Loucy (cell line): ENCODE measurements around the gene LSR.

ENCODE experiments used
- CTCF ChIP-seq: fragments of 200-600 bp; sonication (generic); conservative IDR thresholded peaks from 2 replicates; pipeline ENCODE4 v1.5.1; 2014; ENCODE audit warnings: mild to moderate bottlenecking, antibody characterized with exemption, low read length
- EZH2phosphoT487 ChIP-seq: fragments of 200-600 bp; IDR thresholded peaks from 2 replicates; pipeline ENCODE4 v1.6.1; 2018; ENCODE audit warnings: antibody characterized with exemption, mild to moderate bottlenecking, moderate library complexity, borderline replicate concordance

DNA sequence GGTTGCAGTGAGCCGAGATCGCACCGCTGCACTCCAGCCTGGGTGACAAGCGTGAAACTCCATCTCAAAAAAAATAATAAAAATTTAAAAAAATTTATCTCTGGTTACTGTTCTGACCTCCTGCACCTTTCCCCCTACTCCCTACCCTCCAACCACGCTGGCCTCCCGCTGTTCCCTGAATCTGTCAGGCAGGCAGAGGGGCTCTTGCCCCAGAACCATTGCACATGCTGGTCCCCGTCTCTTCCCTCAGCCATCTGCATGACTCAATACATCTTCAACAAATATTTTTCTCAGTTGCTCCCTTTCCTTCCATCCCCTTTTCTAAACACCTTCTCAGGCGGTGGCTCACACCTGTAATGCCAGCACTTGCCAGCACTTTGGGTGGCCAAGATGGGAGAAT lies 19.2 kb upstream of the LSR start:
- TF ChIP-seq CTCF = no peak
- TF ChIP-seq EZH2phosphoT487 = no peak
